Measurements from ENCODE around the gene TLL1.

DNA sequence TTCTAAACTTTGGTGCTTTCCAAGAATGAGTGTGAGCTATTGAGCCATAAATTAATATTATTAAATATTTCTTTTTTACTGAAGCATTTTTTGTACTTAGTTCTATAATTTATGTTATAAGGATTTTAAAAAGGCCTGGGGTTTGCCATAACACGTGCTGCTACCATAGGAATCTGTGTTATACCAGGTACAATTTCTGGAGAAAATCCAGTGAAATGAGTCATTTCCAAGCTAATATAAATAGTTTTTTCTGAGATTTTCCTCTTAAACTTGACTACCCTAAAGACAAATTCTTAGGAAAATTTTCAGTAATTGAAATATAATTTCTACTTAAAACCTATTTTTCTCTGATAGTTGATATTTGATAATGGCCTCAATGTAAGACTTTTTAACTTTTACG, 130.8 kb downstream of the TLL1 start:
- TF ChIP-seq POLR2A (IDR thresholded peaks at IDR 0.05) (no peak), EP300 (IDR thresholded peaks at IDR 0.05) (no peak)
- TF ChIP-seq, protein P1, sequence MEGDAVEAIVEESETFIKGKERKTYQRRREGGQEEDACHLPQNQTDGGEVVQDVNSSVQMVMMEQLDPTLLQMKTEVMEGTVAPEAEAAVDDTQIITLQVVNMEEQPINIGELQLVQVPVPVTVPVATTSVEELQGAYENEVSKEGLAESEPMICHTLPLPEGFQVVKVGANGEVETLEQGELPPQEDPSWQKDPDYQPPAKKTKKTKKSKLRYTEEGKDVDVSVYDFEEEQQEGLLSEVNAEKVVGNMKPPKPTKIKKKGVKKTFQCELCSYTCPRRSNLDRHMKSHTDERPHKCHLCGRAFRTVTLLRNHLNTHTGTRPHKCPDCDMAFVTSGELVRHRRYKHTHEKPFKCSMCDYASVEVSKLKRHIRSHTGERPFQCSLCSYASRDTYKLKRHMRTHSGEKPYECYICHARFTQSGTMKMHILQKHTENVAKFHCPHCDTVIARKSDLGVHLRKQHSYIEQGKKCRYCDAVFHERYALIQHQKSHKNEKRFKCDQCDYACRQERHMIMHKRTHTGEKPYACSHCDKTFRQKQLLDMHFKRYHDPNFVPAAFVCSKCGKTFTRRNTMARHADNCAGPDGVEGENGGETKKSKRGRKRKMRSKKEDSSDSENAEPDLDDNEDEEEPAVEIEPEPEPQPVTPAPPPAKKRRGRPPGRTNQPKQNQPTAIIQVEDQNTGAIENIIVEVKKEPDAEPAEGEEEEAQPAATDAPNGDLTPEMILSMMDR (IDR thresholded peaks at IDR 0.05) = no peak
